IMR-90 (cell line): ENCODE data around the gene SLC16A7. TPM values are rescaled to one million over a fixed set of nuclear protein-coding genes. Genes with fewer than 3 reads are reported as not detected.
A peak's percentile ranks its signal among the peaks of the same experiment; 100 is the strongest.

Source experiments
- ATAC-seq: fragments of 200-7000 bp; cut with Tn5 transposase; 2 replicates; pipeline ENCODE4 v1.9.1; 2020; ENCODE audit warnings: low read depth, mild to moderate bottlenecking, moderate library complexity
- BruUV-seq: library from RNA; stranded (reverse); fragments of 400-500 nt; replicated peaks from 2 replicates; lab custom pipeline; 2021; lab: Mats Ljungman, UMichigan
- CTCF ChIA-PET: fragments of 300-600 bp; formaldehyde crosslinking; extraction: SDS; loops from one replicate; lab custom pipeline; 2021; ENCODE audit warnings: antibody characterized with exemption; lab: Yijun Ruan, JAX
- POLR2A ChIA-PET: fragments of 300-600 bp; sonication (Branson Sonifier 250); formaldehyde crosslinking; loops from one replicate; lab custom pipeline; 2022; ENCODE audit warnings: antibody characterized with exemption; ENCODE audit not compliant: unreplicated experiment; lab: Charles Lee
- DNase-seq: peaks from one replicate; pipeline ENCODE4 v3.0.0; 2013
- H2AFZ ChIP-seq: replicated peaks from 2 replicates; pipeline ENCODE3; 2013; ENCODE audit warnings: low read length, mild to moderate bottlenecking; ENCODE audit not compliant: poor library complexity
- H2AK5ac ChIP-seq: 2 replicates; pipeline ENCODE4 v1.6.1; 2013; ENCODE audit warnings: low read depth, low read length, inconsistent platforms
- H2AK9ac ChIP-seq: replicated peaks from 2 replicates; pipeline ENCODE3; 2013; ENCODE audit warnings: mild to moderate bottlenecking, low read depth, low read length, moderate library complexity; ENCODE audit not compliant: poor library complexity
- H2BK120ac ChIP-seq: 2 replicates; pipeline ENCODE4 v1.6.1; 2013; ENCODE audit warnings: low read depth, low read length, inconsistent platforms
- H2BK15ac ChIP-seq: 3 replicates; pipeline ENCODE4 v1.6.1; 2013; ENCODE audit warnings: low read depth, low read length, inconsistent platforms
- H2BK20ac ChIP-seq: 2 replicates; pipeline ENCODE4 v1.6.1; 2013; ENCODE audit warnings: low read depth, mild to moderate bottlenecking, inconsistent platforms, low read length, moderate library complexity
- H2BK5ac ChIP-seq: 2 replicates; pipeline ENCODE4 v1.6.1; 2013; ENCODE audit warnings: mild to moderate bottlenecking, low read depth, low read length, inconsistent platforms; ENCODE audit not compliant: poor library complexity, severe bottlenecking
- H3K14ac ChIP-seq: replicated peaks from 2 replicates; pipeline ENCODE4 v1.6.1; 2013; ENCODE audit warnings: low read depth, low read length, inconsistent platforms
- H3K18ac ChIP-seq: 2 replicates; pipeline ENCODE4 v1.6.1; 2013; ENCODE audit warnings: low read depth, low read length, control low read depth
- H3K23ac ChIP-seq: 2 replicates; pipeline ENCODE4 v1.6.1; 2013; ENCODE audit warnings: low read depth, low read length, inconsistent platforms
- H3K27ac ChIP-seq: 2 replicates; pipeline ENCODE4 v1.5.1; 2013; ENCODE audit warnings: mild to moderate bottlenecking, control low read depth, low read length; ENCODE audit not compliant: insufficient read depth
- H3K27me3 ChIP-seq: 2 replicates; pipeline ENCODE4 v1.6.1; 2013; ENCODE audit warnings: low read length; ENCODE audit not compliant: control insufficient read depth, insufficient read depth
- H3K36me3 ChIP-seq: 2 replicates; pipeline ENCODE4 v1.6.1; 2013; ENCODE audit warnings: low read length, mixed read lengths; ENCODE audit not compliant: control insufficient read depth, insufficient read depth
- H3K4ac ChIP-seq: 2 replicates; pipeline ENCODE4 v1.6.1; 2013; ENCODE audit warnings: low read depth, low read length, inconsistent platforms
- H3K4me1 ChIP-seq: 2 replicates; pipeline ENCODE4 v1.6.1; 2013; ENCODE audit warnings: low read length, mixed read lengths; ENCODE audit not compliant: control insufficient read depth, insufficient read depth
- H3K4me2 ChIP-seq: 2 replicates; pipeline ENCODE4 v1.6.1; 2013; ENCODE audit warnings: low read depth, mild to moderate bottlenecking, control low read depth, low read length, moderate library complexity
- H3K4me3 ChIP-seq: 2 replicates; pipeline ENCODE4 v1.5.1; 2013; ENCODE audit warnings: low read depth, mild to moderate bottlenecking, control low read depth, low read length, moderate library complexity; ENCODE audit not compliant: insufficient read depth
- H3K56ac ChIP-seq: 2 replicates; pipeline ENCODE4 v1.6.1; 2013; ENCODE audit warnings: low read length, inconsistent platforms; ENCODE audit not compliant: insufficient read depth; ENCODE audit errors: extremely low read depth
- H3K79me1 ChIP-seq, 2 experiments: 2 replicates each; pipeline ENCODE4 v1.6.1; 2013; ENCODE audit warnings: low read length in 2 of 2, inconsistent platforms in 1 of 2, low read depth in 1 of 2
- H3K9ac ChIP-seq: 2 replicates; pipeline ENCODE4 v1.6.1; 2013; ENCODE audit warnings: low read depth, low read length, control low read depth
- H3K9me1 ChIP-seq: 2 replicates; pipeline ENCODE4 v1.6.1; 2013; ENCODE audit warnings: low read length, inconsistent platforms; ENCODE audit not compliant: insufficient read depth
- H3K9me3 ChIP-seq: 2 replicates; pipeline ENCODE4 v1.6.1; 2013; ENCODE audit warnings: low read length; ENCODE audit not compliant: control insufficient read depth, insufficient read depth
- H4K20me1 ChIP-seq: 2 replicates; pipeline ENCODE4 v1.6.1; 2013; ENCODE audit warnings: low read length, inconsistent platforms; ENCODE audit not compliant: insufficient read depth
- H4K5ac ChIP-seq: 2 replicates; pipeline ENCODE4 v1.6.1; 2013; ENCODE audit warnings: mild to moderate bottlenecking, low read depth, low read length, control low read depth
- H4K8ac ChIP-seq, 2 experiments: 2 replicates each; pipeline ENCODE4 v1.6.1; 2013; ENCODE audit warnings: low read depth in 2 of 2, low read length in 2 of 2, control low read depth in 1 of 2, inconsistent platforms in 1 of 2
- H4K91ac ChIP-seq: 2 replicates; pipeline ENCODE4 v1.6.1; 2013; ENCODE audit warnings: low read depth, low read length, inconsistent platforms; ENCODE audit not compliant: insufficient read depth
- BHLHE40 ChIP-seq: fragments of 150-350 bp; IDR thresholded peaks from 2 replicates; pipeline ENCODE4 v1.6.1; 2016; ENCODE audit warnings: mild to moderate bottlenecking, low read depth, low read length
- CEBPB ChIP-seq: IDR thresholded peaks from 2 replicates; pipeline ENCODE4 v1.6.1; 2012; ENCODE audit warnings: low read depth, low read length, improper control_type of control experiment
- FOS ChIP-seq: fragments of 150-350 bp; IDR thresholded peaks from 2 replicates; pipeline ENCODE4 v1.6.1; 2016; ENCODE audit warnings: low read depth, low read length
- MAFK ChIP-seq: IDR thresholded peaks from 2 replicates; pipeline ENCODE4 v1.6.1; 2012; ENCODE audit warnings: low read depth, low read length, improper control_type of control experiment
- RCOR1 ChIP-seq: IDR thresholded peaks from 2 replicates; pipeline ENCODE4 v1.6.1; 2012; ENCODE audit warnings: mild to moderate bottlenecking, low read length, improper control_type of control experiment; ENCODE audit not compliant: insufficient replicate concordance
- SMC3 ChIP-seq: fragments of 150-350 bp; IDR thresholded peaks from 2 replicates; pipeline ENCODE4 v1.6.1; 2016; ENCODE audit warnings: low read depth, mild to moderate bottlenecking, antibody characterized with exemption, low read length, moderate library complexity
- WGBS, 2 experiments: methylation state at CpG; one replicate each; pipeline versions ENCODE4 v1.1.5 to v1.1.7; 2013; ENCODE audit warnings: missing lambda C conversion rate in 2 of 2; ENCODE audit not compliant: insufficient read length in 1 of 2; ENCODE audit errors: extremely low coverage in 2 of 2; 5-methylcytosine and 5-hydroxymethylcytosine counted together
- dilution Hi-C: fragments of 300-500 bp; cut with HindIII; formaldehyde crosslinking; loops from one replicate; pipeline ENCODE4 v1.14.3; 2018; ENCODE audit warnings: low sequenced_read_pairs; ENCODE audit not compliant: unreplicated experiment
- in situ Hi-C: fragments of 300-500 bp; cut with MboI; formaldehyde crosslinking; loops from 3 replicates; pipeline ENCODE4 v1.14.3; 2019; ENCODE audit warnings: low sequenced_read_pairs, inconsistent platforms, mixed read lengths
- intact Hi-C: fragments of 100-400 bp; cut with micrococcal nuclease; formaldehyde crosslinking; loops from 2 replicates; pipeline ENCODE4 v1.10.0; 2022
- polyA plus RNA-seq, 3 experiments: library from polyadenylated mRNA; depleted of rRNA; stranded (reverse); fragments of >200 nt; gene quantifications; 2 replicates each; pipeline ENCODE4 v1.2.3, GENCODE V29; 2012; ENCODE audit warnings: low replicate concordance in 1 of 3
- total RNA-seq: library from RNA; depleted of rRNA; stranded (reverse); fragments of >200 nt; gene quantifications from 2 replicates; pipeline ENCODE4 v1.2.3, GENCODE V29; 2012

The SLC16A7 gene
- total and polyA plus RNA-seq, 2 of the 4 experiments (the other 2 are of a cell fraction): 2.6 to 21.5 TPM

GRCh38 chr12:59699421-59700152 is 103.8 kb downstream of the SLC16A7 start:
- peak overlapping the region; percentile 87 for H2BK5ac ChIP-seq
- intact Hi-C loops: loop anchor here (2.0 to 5.0 kb wide), 2 partner anchors 38 to 103 kb away; partner anchors contain the start of gene SLC16A7

More at GRCh38 chr12:59699421-59700152, 103.8 kb downstream of the SLC16A7 start:
- Histone ChIP-seq H3K9me1 (peaks cover 2% of the 10 kb centered on the region; the same call in 1 of the 2 replicates), H4K5ac (peak overlapping the region; percentile 38; the same call in 1 of the 2 replicates), H2BK20ac (peak overlapping the region; percentile 27; the same call in 1 of the 2 replicates), H3K4me2 (peak overlapping the region; percentile 66; the same call in 1 of the 2 replicates), H3K18ac (peak overlapping the region; percentile 71; the same call in 1 of the 2 replicates), H3K4ac (peak overlapping the region; percentile 4; the same call in 1 of the 2 replicates), H3K14ac (peak overlapping the region; percentile 8; the same call in 1 of the 2 replicates), H3K27me3 (no peaks in the 10 kb centered on the region), H3K56ac (no peak overlapping the region), H3K23ac (no peak overlapping the region), H3K27ac (peak overlapping the region; percentile 48; the same call in 1 of the 2 replicates), H3K9ac (no peak overlapping the region), H4K8ac (peak overlapping the region in 1 of 2 experiments; percentile 41; a peak in 1 of 4 replicates), H3K4me1 (peaks cover 2% of the 10 kb centered on the region; the same call in 1 of the 2 replicates), H2AK5ac (no peak overlapping the region), H2BK120ac (peak overlapping the region; percentile 46; the same call in 1 of the 2 replicates), H2AK9ac (no peak overlapping the region), H4K20me1 (no peaks in the 10 kb centered on the region), H2AFZ (no peak overlapping the region), H3K4me3 (no peak overlapping the region), H3K9me3 (no peaks in the 10 kb centered on the region), H2BK15ac (no peak overlapping the region), H3K79me1 (no peaks in the 10 kb centered on the region), H3K36me3 (no peaks in the 10 kb centered on the region), H4K91ac (no peak overlapping the region)
- TF ChIP-seq BHLHE40 (no peak), SMC3 (no peak), MAFK (peak; percentile 90), RCOR1 (no peak), CEBPB (peak; percentile 98), FOS (0 out of 2 replicates have a peak, but pooled peaks have one; percentile 23)
- in situ Hi-C loops (no loop called here), dilution Hi-C loops (no loop called here)
- CTCF ChIA-PET: interaction anchor here (0.9 kb wide), 1 partner anchor 11 kb away, joined by 4 read pairs; no protein-coding TSS in a partner anchor
- POLR2A ChIA-PET: no interaction called here
- DNase-seq: peak; percentile 86
- BruUV-seq: no TSS peak
- no CpG with 5 or more reads among the region's 2 CpGs for WGBS, 2 experiments
- peak; percentile 83 for ATAC-seq
